Dermis blood vessel endothelial cell (primary cell): ENCODE data around the gene CIAO3. TPM values are rescaled to one million over a fixed set of nuclear protein-coding genes. Genes with fewer than 3 reads are reported as not detected.

Experiments used
- DNase-seq: peaks from one replicate; pipeline ENCODE4 v3.0.0; 2010
- total RNA-seq: library from RNA; depleted of rRNA; stranded (reverse); fragments of >200 nt; gene quantifications from 2 replicates; pipeline ENCODE4 v1.2.3, GENCODE V29; 2014

The CIAO3 gene
- total RNA-seq, 1 donor from 2014 or later = 42.4 TPM

GRCh38 chr16:721765-722540 is 18.8 kb downstream of the CIAO3 start:
- no peak for DNase-seq

- DNase-seq = peak; percentile 71
Measured at GRCh38 chr16:720990-721764, 19.6 kb downstream of the CIAO3 start, which contains the start of gene ANTKMT. ANTKMT (plus strand) TSS chr16:721146; CDS start chr16:721275, 129 bp downstream.

- DNase-seq = peak; percentile 46
Measured at GRCh38 chr16:720447-720989, 20.3 kb downstream of the CIAO3 start.

GRCh38 chr16:719815-720446 is 20.9 kb downstream of the CIAO3 start:
- DNase-seq = no peak

- no peak for DNase-seq
Measured at GRCh38 chr16:718922-719321, 21.9 kb downstream of the CIAO3 start.

GRCh38 chr16:718389-718788 is 22.4 kb downstream of the CIAO3 start:
- DNase-seq = no peak

- DNase-seq = no peak
Measured at GRCh38 chr16:717450-718245, 23.1 kb downstream of the CIAO3 start.

- DNase-seq = no peak
Measured at GRCh38 chr16:716768-717325, 23.9 kb downstream of the CIAO3 start.

- DNase-seq = no peak
Measured at GRCh38 chr16:716200-716568, 24.6 kb downstream of the CIAO3 start.

GRCh38 chr16:715477-716199 is 25.2 kb downstream of the CIAO3 start:
- peak; percentile 37 for DNase-seq

- peak; percentile 89 for DNase-seq
Measured at GRCh38 chr16:714558-715476, 26.0 kb downstream of the CIAO3 start, which contains the start of gene METRN. METRN (plus strand) TSS chr16:715118; CDS start chr16:715290, 172 bp downstream.

- no peak for DNase-seq
Measured at GRCh38 chr16:714079-714478, 26.7 kb downstream of the CIAO3 start.

- peak; percentile 72 for DNase-seq
Measured at GRCh38 chr16:712740-713250, 28.0 kb downstream of the CIAO3 start.

GRCh38 chr16:711548-712320 is 29.1 kb downstream of the CIAO3 start:
- peak; percentile 83 for DNase-seq

GRCh38 chr16:711084-711483 is 29.7 kb downstream of the CIAO3 start:
- DNase-seq = no peak

GRCh38 chr16:710500-711075 is 30.2 kb downstream of the CIAO3 start:
- no peak for DNase-seq

GRCh38 chr16:709566-710499 is 31.0 kb downstream of the CIAO3 start:
- DNase-seq = peak; percentile 51
